SW 1271 (cell line): ENCODE measurements around the gene FAM118A.
"Not testable (repeated sequence)": the region's sequence is repeated elsewhere in the genome, so short reads cannot be mapped to it uniquely, and the experiment has no call there.

Experiments
- DNase-seq, 2 experiments: peaks; one replicate each; lab custom pipeline; 2025; lab: John Stamatoyannopoulos, UW

The FAM118A gene

GRCh38 chr22:45281010-45281409, 28.7 kb upstream of the FAM118A start:
- DNase-seq, result no peak

- DNase-seq, result no peak
These were observed 24.9 kb upstream of the FAM118A start, which contains the start of gene UPK3A for GRCh38 chr22:45284705-45285262. UPK3A (plus strand) TSS chr22:45284949; CDS start chr22:45285014, 65 bp downstream.

DNA sequence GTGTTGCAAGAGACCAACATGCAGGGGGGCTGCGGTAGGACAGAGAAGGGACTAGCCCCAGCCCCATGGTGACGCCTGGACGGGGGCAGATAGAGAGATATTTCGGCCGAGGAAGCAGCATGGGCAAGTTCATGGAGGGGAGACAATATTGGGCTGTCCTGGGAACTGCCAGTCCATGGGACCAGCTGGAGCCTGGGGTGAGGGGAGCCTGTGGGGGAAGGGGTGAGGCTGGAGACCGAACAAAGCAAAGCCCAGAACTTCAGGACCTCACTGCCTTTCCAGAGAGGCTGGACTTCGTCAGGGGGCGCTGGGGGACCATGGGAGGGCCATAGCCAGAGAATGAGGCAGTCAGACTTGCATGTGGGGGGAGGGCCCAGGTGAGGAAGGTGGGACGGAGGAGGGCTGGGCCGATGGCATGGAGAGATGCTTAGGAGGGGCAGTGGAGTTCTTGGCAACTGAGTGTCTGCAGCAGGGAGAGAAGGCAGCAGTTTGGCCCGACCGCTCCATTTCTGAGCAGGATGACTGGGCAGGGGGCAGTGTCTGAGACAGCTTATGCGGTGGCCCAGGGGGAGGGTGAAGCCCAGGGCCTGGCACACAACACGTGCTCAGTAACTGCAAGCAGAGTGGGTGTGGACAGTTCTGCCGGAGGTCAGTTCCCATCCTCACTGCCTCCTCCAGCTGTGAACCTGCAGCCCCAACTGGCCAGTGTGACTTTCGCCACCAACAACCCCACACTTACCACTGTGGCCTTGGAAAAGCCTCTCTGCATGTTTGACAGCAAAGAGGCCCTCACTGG, 24.3 kb upstream of the FAM118A start:
- no peak for DNase-seq

- DNase-seq, result no peak
These were observed 22.7 kb upstream of the FAM118A start for GRCh38 chr22:45286854-45287551.

- DNase-seq, result no peak
These were observed 19.3 kb upstream of the FAM118A start for GRCh38 chr22:45290410-45290936.

- DNase-seq, result no peak
These were observed 18.4 kb upstream of the FAM118A start for GRCh38 chr22:45291061-45291930.

- DNase-seq, result no peak
These were observed 17.8 kb upstream of the FAM118A start for GRCh38 chr22:45291931-45292290.

- no peak for DNase-seq
These were observed 16.8 kb upstream of the FAM118A start for GRCh38 chr22:45292731-45293442.

- no peak for DNase-seq
These were observed 15.7 kb upstream of the FAM118A start for GRCh38 chr22:45294030-45294429.

DNA sequence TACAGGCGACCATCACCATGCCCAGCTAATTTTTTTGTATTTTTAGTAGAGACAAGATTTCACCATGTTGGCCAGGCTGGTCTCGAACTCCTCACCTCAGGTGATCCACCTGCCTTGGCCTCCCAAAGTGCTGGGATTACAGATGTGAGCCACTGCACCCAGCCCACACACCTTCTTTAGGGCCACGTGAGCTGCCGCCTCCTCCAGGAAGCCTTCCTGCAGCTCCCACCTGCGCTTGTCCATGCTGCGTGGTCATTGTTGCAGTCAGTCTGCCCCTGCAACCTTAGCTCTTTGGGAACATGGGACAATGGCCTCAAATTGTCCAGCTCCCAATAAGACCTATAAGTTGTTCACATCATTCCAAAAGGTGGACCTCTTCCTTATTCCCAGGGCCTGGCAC, 14.7 kb upstream of the FAM118A start:
- not testable (repeated sequence) for DNase-seq

- no peak for DNase-seq
These were observed 14.2 kb upstream of the FAM118A start for GRCh38 chr22:45295492-45295891.

DNA sequence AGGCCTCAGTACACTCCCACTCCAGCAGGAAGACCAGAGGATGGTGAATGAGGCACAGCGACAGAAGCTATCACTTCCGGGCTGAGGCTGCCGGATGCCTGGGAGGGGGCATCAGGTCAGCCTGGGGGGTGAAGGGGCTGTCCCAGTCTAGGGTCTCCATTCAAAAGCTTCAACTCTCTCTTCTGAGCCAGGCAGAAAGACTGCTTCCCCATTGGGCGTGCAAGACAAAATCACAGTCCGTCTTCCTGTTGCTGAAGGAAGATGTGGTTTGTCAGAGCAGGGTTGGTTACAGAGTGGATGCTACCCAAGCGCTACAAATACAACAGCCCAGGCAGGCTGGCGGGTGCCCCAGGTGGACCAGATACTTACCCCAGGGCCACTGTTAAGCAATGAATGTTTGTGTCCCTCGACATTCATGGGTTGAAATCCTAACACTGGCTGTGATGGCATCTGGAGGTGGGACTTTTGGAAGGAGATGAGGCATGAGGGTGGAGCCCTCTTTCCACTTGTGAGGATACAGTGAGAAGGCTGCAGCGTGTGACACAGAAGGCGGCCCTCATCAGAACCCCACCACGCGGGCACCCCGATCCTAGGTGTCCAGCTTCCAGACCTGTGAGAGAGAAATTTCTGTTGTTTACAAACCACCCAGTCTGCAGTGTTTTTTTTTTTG, 13.0 kb upstream of the FAM118A start:
- DNase-seq, result no peak

- no peak for DNase-seq
These were observed 10.7 kb upstream of the FAM118A start for GRCh38 chr22:45298934-45299505.

DNA sequence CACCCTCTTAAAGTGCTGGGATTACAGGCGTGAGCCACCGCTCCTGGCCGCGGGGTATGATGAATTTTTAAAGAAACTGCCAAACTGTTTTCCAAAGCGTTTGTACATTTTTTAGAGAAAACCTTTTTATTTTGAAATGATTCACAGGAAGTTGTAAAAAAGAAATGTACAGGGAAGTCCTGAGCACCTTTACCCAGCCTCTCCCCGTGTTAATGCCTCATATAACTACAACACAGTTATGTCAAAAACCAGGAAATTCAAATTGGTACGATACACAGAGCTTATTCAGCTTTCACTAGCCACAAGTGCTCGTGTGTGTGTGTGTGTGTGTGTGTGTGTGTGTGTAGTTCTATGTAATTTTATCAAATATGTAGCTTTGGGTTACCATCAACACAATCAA, 7.0 kb upstream of the FAM118A start:
- DNase-seq, result no peak

DNA sequence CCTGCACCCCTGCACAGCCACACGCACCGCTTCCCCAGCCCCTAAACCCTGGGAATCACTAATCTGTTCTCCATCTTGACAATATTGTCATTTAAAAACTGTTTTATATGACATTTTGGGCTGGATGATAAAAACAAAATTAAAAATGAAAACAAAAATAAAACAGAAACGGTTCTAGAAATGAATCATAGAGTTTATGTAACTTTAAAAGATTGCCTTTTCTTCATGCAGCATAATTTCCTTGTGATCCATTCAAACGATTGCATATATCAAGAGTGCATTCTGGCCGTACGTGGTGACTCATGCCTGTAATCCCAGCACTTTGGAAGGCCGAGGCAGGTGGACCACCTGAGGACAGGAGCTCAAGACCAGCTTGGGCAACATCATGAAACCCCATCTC, 6.6 kb upstream of the FAM118A start:
- DNase-seq, result no peak

DNA sequence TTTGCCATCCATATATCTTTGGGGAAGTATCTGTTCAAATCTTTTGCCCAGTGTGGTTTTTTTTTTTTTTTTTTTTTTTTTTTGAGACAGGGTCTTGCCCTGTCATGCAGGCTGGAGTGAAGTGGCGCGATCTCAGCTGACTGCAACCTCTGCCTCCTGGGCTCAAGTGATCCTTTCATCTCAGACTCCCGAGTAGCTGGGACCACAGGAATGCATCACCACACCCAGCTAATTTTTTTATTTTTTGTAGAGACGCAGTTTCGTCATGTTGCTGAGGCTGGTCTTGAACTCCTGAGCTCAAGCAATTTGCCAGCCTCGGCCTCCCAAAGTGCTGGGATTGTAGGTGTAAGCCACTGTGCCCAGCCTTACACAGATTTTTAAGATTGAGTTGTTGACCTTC, 4.8 kb upstream of the FAM118A start:
- DNase-seq, result no peak

DNA sequence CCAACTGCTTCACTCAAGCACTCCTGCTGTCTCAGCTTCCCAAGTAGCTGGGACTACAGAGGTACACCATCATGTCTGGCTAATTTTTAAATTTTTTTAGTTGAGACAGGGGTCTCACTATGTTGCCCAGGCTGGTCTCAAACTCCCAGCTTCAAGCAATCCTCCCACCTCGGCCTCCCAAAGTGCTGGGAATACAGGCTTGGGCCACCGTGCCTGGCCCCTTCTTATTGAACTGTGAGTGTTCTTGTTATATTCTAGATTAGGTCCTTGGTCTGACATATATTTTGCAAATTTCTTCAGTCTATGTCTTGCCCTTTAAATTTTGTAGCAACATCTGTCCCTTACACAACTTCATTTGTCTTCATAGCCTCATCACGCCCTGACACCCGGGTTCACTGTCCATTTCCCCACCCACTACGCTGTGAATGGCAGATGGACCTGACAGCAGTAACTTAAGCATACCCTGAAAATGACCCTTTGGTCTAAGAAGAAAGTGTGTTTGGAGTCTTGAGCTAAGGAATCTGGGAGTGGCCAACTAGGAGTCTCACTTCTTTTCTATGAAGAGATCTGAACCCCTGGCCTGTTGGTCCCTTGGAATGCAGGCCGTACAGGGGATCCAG, 4.2 kb upstream of the FAM118A start:
- DNase-seq, result no peak

DNA sequence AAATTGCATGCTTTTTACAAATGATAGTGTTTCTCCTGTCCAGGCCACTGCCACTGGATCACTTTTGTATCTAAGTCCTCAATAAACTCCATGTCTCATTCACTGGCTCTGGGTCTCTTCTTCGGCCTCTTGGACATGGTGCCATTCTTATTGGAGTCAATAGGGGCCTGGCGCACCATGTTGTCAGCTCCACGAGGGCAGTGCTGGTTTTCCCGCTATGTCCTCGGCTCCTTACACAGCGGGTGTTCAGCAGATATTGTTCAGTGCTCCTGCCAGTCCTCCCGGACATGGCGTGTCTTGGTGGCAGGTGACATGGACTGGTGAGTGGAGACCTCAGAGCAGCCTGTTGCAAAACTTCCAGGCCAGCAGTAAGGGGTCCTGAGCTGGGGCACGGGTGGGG, 3.6 kb upstream of the FAM118A start:
- no peak for DNase-seq

- no peak for DNase-seq
These were observed 1.3 kb upstream of the FAM118A start for GRCh38 chr22:45308391-45308956.
